HG03139 (cell line): ENCODE data around the gene LRP1-AS.

Source experiments
- ATAC-seq: cut with Tn5 transposase; IDR thresholded peaks from one replicate; pipeline ENCODE4 v1.9.1; 2021; ENCODE audit not compliant: unreplicated experiment

The LRP1-AS gene

DNA sequence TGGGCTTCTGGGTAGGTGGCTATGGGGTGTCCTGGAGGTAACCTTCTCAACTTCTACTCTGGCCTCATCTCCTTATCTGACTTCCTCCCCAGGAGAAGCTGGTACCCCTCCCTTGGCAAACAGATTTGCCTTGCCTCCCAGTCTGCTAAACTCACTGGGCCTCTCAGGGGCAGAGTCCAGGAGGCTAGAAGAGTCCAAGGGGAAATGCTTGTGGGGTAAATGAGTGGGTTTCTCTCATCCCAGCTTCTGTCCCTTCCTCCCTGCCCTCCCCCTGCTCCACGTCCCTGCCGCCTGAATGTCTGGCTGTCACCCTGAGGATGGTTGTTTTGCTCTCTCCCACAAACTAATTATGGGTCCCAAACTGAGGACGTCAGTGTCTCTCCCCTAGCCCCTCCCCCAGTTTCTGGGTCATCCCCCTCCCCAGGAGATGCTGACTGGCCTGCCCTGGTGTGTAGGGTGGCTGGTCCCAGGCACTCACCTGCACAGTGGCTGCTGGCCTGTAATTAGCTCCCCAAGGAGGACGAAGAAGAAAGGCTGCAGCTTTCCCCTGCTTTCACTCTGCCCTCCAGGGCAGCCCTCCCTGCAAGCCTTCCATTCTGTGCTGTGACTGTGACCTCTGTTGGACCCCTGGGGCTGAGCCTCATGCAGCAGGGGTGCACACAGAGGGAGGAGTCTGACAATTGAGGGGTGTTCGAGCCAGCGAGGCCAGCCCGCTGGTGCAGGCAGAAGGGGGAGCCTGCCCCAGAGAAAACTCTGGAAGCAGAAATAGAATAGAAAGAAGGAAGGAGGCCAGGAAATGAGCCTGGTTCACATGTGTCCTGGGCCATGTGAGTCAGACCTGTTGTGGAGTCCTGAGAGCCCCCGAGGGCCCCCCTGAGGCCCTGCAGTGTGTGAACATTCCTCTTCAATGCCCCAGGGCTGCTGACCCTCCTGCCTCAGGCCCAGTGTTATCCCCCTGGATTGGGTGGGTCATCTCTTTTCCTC lies at the start of gene LRP1-AS:
LRP1-AS (minus strand) TSS at position 659 of the 984 bp plus-strand sequence.
- ATAC-seq: no peak

DNA sequence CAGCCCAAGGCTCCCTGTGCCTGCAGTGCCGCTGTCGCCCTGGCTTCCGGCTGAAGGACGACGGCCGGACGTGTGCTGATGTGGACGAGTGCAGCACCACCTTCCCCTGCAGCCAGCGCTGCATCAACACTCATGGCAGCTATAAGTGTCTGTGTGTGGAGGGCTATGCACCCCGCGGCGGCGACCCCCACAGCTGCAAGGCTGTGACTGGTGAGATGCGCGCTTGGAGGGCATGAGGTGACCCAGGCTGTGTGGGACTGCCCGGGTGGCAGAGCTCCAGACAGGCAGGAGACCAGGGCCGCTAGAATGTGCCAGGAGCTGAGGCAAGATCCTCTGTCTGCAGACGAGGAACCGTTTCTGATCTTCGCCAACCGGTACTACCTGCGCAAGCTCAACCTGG lies 49.5 kb upstream of the LRP1-AS start:
- no peak for ATAC-seq

DNA sequence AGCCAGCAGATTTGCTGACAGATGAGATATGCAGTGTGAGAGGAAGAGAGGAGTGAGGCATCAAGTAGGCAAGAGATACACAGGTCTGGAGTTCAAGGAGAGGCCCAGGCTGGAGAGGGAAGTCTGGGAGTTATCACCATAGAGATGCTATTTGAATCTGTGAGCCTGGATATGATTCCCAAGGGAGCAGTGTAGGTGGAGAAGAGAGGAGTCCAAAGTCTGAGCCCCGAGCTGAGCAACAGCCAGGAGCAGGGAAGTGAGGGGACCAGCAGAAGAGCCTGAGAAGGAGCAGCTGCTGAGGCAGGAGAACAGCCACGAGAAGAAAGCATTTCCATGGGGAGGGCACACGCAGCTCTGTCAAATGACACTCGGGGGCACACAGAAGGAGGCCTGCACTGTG lies 49.0 kb upstream of the LRP1-AS start:
- ATAC-seq: no peak

- ATAC-seq: no peak
Measured at GRCh38 chr12:57195611-57196371, 48.4 kb upstream of the LRP1-AS start.

DNA sequence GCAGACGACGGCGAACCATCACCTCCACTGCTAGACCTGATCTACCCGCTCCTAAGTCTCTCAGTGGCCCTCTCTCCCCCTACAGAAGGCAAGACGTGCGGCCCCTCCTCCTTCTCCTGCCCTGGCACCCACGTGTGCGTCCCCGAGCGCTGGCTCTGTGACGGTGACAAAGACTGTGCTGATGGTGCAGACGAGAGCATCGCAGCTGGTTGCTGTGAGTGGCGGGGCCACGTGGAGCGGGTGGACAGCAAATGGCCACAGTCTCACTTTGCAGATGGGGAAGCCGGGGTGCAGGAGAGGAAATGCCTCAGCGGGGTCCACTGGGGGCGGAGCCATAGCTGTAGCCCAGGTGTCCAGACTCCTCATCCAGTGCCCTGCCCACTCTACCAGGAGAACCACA lies 47.8 kb upstream of the LRP1-AS start:
- no peak for ATAC-seq

GRCh38 chr12:57194253-57194652 lies 46.8 kb upstream of the LRP1-AS start:
- ATAC-seq: no peak

DNA sequence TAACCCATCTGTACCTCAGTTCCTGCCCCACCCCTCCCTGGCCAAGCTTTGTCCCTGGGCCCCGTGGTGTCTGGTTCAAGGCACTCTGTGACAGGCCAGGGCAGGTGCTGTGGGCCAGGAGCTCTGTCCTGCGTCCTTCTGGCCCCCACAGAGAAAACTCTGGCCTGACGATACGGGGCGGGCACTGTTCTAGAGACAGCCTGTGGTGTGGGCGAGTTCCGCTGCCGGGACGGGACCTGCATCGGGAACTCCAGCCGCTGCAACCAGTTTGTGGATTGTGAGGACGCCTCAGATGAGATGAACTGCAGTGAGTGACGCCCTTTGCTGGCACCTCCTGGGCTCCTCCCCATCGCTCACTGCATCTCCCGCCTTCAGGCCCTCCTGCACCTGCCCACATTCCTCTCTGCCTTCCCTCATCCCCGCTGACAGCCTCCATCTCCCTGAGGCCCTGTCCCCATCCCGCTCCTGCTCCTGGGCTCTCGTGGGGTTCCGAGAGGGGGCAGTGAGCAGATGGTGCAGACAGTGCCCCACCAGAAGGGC lies 46.4 kb upstream of the LRP1-AS start:
- ATAC-seq: no peak

DNA sequence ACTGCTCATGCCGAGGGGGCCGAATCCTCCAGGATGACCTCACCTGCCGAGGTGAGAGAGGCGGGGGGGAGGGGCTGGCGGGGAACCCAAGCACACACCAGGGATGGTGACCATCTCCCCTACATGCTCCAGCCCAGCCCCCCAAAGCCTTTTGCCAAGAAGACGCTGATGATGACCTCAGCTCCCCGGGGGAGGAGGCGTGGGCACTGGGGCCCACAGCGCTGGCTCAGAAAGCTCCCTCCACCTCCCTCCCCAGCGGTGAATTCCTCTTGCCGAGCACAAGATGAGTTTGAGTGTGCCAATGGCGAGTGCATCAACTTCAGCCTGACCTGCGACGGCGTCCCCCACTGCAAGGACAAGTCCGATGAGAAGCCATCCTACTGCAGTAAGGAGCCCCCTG lies 45.5 kb upstream of the LRP1-AS start:
- ATAC-seq: no peak

DNA sequence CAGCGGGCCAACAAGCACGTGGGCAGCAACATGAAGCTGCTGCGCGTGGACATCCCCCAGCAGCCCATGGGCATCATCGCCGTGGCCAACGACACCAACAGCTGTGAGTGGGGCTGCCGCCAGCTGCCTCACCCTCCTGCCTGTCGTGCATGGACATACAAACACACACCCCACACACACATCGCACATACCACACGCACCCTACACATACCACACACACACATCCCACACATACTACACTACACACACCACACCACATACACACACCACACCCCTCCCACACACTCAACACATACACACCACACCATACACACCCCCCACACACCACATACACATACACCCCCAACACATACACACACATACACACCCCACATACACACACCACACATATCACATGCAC lies 44.0 kb upstream of the LRP1-AS start:
- no peak for ATAC-seq

DNA sequence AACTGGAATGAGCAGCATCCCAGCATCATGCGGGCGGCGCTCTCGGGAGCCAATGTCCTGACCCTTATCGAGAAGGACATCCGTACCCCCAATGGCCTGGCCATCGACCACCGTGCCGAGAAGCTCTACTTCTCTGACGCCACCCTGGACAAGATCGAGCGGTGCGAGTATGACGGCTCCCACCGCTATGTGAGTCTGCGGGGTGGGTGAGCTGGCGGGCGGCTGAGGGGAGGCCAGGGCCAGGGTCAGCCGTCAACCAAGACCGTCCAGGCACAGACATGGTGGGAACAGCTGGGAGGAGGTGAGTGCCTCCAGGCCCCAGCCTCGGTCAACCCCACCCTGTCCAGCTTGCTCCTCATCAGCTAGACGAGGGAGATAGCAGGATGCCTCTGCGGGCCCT lies 43.4 kb upstream of the LRP1-AS start:
- ATAC-seq: no peak

DNA sequence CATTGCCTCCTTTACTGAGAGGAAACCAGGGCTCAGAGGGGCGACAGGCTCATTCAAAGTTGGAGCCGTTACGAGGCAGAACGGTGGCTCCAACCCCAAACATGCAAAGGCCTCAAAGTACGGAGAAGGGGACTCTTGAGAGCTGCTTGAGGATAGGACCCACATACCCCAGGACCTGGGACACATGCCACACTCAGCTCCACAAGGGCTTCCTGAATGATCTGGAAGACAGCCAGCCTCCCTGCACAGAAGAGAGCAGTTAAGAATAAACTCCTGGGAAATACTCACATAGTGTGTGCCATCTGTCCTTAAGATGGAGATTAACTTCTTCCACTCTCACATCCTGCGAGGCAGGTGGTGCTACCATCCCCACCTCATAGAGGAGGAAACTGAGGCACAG lies 42.6 kb upstream of the LRP1-AS start:
- no peak for ATAC-seq

- ATAC-seq: no peak
Measured at GRCh38 chr12:57188090-57188425, 40.6 kb upstream of the LRP1-AS start.

DNA sequence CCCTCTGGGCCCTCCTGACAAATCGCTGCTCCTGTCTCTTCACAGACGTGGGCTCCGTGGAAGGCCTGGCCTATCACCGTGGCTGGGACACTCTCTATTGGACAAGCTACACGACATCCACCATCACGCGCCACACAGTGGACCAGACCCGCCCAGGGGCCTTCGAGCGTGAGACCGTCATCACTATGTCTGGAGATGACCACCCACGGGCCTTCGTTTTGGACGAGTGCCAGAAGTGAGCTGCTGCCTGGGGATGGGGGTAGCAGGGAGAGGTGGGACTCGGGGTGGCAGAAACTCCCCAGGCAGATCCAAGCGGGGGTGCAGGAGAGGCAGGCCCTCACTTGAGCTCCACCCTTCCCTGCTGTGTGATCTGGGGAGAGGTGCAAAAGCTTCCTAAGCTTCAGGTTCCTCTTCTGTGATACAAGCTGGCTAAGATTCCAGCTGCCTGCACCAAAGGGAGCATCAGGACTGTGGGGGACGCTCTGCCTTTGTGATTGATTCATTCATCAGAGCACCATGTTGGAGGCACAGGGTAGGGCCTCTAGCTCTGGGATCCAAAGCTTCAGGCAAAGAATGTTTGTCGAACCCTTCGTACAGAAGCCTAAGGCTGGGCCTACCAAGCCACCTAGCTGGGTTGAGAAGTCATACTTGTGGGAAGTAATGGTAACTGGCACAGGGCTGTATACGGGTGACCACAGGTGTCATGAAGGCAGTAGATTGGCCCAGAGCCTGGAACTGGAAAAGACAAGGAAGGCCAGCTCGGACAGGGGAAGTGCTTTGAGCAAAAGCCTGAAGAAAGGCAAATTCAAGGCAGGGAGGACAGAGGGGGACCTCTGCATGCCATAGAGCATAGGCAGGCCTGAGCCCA lies 40.0 kb upstream of the LRP1-AS start:
- no peak for ATAC-seq

DNA sequence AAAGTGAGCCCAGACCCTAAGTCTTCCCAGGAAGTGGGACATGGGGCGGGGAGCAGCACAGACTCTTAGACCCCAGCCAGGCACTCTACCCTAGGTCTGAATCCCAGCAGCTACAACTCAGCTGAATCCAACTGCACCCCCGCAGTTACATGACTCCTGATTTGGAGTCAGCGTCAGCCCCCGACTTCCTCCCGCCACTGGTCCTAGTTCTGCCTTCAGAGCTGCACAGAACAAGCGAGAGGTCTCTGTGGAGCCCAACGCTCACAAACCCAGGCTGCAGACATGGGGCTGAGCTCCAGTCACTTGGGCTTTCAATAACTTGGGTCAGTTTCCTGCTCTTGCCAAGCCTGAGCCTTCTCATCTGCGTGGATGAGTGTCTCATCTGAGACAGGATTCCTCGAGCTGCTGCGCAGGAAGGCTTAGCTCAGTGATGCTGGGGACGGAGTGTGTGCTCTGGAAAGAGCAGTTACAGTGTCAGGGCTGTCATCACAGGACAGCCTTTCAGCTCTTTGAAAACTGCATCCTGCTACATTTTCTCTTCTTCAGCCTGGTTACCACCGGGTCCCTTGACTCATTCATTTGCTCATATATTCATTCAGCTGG lies 38.6 kb upstream of the LRP1-AS start:
- no peak for ATAC-seq

- no peak for ATAC-seq
Measured at GRCh38 chr12:57185403-57185802, 38.0 kb upstream of the LRP1-AS start.

DNA sequence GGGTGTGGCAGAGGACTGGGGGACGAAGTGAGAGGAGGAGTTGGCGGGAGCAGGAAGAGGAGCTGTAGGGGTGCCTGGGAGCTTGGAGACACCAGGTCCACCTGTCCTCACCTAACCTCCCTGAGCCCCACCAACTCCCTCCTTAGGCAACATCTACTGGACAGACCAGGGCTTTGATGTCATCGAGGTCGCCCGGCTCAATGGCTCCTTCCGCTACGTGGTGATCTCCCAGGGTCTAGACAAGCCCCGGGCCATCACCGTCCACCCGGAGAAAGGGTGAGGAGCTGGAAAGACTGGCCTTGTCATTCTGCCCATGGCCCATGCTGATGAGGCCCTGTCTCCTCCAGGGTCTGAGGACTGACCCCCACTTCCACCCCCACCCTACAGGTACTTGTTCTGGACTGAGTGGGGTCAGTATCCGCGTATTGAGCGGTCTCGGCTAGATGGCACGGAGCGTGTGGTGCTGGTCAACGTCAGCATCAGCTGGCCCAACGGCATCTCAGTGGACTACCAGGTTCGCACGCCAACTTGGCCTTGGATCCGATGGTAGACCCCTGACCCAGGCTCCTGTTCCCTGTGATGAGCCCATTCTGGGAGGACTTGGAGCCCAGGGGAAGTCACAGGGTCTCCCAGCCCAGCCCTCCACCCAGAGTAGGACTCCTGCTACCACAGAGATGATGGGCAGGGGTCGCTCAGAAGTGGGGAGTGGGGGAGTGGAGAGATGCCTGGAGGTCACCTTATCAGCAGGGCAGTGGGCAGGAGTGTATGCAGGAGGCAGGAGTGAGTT lies 36.7 kb upstream of the LRP1-AS start:
- no peak for ATAC-seq

GRCh38 chr12:57182918-57183575 lies 35.6 kb upstream of the LRP1-AS start:
- peak; percentile 78 for ATAC-seq

- ATAC-seq: no peak
Measured at GRCh38 chr12:57181561-57182155, 34.2 kb upstream of the LRP1-AS start.

DNA sequence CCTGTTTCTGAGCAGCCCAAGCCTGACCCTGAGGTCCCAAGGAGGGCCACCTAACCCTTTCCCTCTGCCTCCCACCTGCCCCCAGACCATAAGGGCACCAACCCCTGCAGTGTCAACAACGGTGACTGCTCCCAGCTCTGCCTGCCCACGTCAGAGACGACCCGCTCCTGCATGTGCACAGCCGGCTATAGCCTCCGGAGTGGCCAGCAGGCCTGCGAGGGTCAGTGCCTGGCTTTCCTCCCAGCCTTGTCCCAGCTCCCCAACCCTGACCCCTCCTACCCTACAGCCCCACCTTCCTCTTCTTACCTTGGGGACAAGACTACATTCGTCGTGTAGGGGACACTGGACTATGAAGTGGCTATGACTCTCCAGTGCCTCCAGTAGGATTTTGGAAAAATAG lies 33.7 kb upstream of the LRP1-AS start:
- ATAC-seq: no peak
